ENCODE measurements around the gene NGRN. TPM values are rescaled to one million over a fixed set of nuclear protein-coding genes. Genes with fewer than 3 reads are reported as not detected.

NGRN gene
- total and polyA plus RNA-seq, 2 donors (not counting 1 experiment from before 2014, with no cell fraction given): 23.1 to 45.5 TPM

GRCh38 chr15:90232196-90232595 is 33.3 kb upstream of the NGRN start:
- ATAC-seq (ENCODE audit: low read depth) (no peak), DNase-seq (peak; percentile 71)
- H3K4me2 ChIP-seq (replicated peaks; ENCODE audit: low read depth, low read length, poor library complexity, severe bottlenecking): peak overlapping the region; percentile 90
- H4K20me1 ChIP-seq (ENCODE audit: control insufficient read depth, insufficient read depth, low read length, poor library complexity, severe bottlenecking): peaks cover 32% of the 10 kb centered on the region
- POLR2A ChIA-PET: interaction anchor here (0.7 to 4.8 kb wide), 8 partner anchors 17 to 72 kb away, joined by 3 to 56 read pairs (median 6); partner anchors contain the start of gene NGRN
- no peaks in the 10 kb centered on the region for H3K27me3 Mint-ChIP-seq
- peak overlapping the region; percentile 88 to 99 for H3K27ac ChIP-seq (ENCODE audit: low read length in 2 of 2)
- peak overlapping the region; percentile 97 for H3K4me3 Mint-ChIP-seq
- H3K27me3 ChIP-seq (replicated peaks in 1 of 4; ENCODE audit: control extremely low read depth in 1 of 4, control insufficient read depth in 3 of 4, insufficient read depth in 4 of 4, low read length in 3 of 4): no peaks in the 10 kb centered on the region
- H3K9me3 ChIP-seq (ENCODE audit: control extremely low read depth in 1 of 3, control insufficient read depth in 2 of 3, insufficient read depth in 1 of 3, low read length in 2 of 3): no peaks in the 10 kb centered on the region
- WGBS (ENCODE audit: insufficient coverage): 51% methylated on average over 13 of the region's 13 CpGs
- H3K4me1 Mint-ChIP-seq: peaks cover 52% of the 10 kb centered on the region
- H3K79me2 ChIP-seq (ENCODE audit: control insufficient read depth, insufficient read depth, low read length): peaks cover 30% of the 10 kb centered on the region
- no peaks in the 10 kb centered on the region for H3K9me3 Mint-ChIP-seq (ENCODE audit: insufficient read depth)
- H3K9ac ChIP-seq (ENCODE audit: low read length): peak overlapping the region; percentile 99
- intact Hi-C loops (cut with micrococcal nuclease): loop anchor here (5.0 kb wide), 3 partner anchors 55 to 170 kb away; partner anchors contain the start of gene IDH2
- peak overlapping the region; percentile 97 for H3K27ac Mint-ChIP-seq
- TF ChIP-seq EZH2 (IDR thresholded peaks at IDR 0.05; ENCODE audit: borderline replicate concordance, insufficient read depth, low read depth, low read length, poor library complexity, severe bottlenecking) (no peak), CTCF (IDR thresholded peaks at IDR 0.05) (no peak)
- H3K4me1 ChIP-seq (ENCODE audit: control insufficient read depth in 2 of 2, insufficient read depth in 2 of 2, low read length in 2 of 2): peaks cover 40 to 50% of the 10 kb centered on the region in 2 donors
- no peak overlapping the region for H2AFZ ChIP-seq (ENCODE audit: insufficient read depth, low read depth, low read length, poor library complexity, severe bottlenecking)
- CTCF ChIA-PET: interaction anchor here (0.6 to 4.7 kb wide), 14 partner anchors 13 to 701 kb away, joined by 3 to 102 read pairs (median 6); partner anchors contain the start of genes NGRN, SEMA4B and TTLL13
- H3K36me3 ChIP-seq (replicated peaks in 1 of 2; ENCODE audit: control extremely low read depth in 1 of 2, control insufficient read depth in 1 of 2, extremely low read depth in 1 of 2, insufficient read depth in 2 of 2, low read length in 1 of 2): peaks cover 0 to 39% of the 10 kb centered on the region in 2 experiments
- H3K4me3 ChIP-seq (ENCODE audit: control extremely low read depth in 1 of 5, extremely low read depth in 1 of 5, insufficient read depth in 1 of 5, low read depth in 2 of 5, low read length in 4 of 5): peak overlapping the region; percentile 7 to 99 (median 92)

GRCh38 chr15:90232941-90233386 is 32.5 kb upstream of the NGRN start:
- H3K4me1 ChIP-seq (ENCODE audit: control insufficient read depth in 2 of 2, insufficient read depth in 2 of 2, low read length in 2 of 2): peaks cover 40 to 50% of the 10 kb centered on the region in 2 donors
- H3K4me2 ChIP-seq (replicated peaks; ENCODE audit: low read depth, low read length, poor library complexity, severe bottlenecking): peak overlapping the region; percentile 90
- ATAC-seq (ENCODE audit: low read depth): no peak
- TF ChIP-seq CTCF (IDR thresholded peaks at IDR 0.05) (peak; percentile 26), EZH2 (IDR thresholded peaks at IDR 0.05; ENCODE audit: borderline replicate concordance, insufficient read depth, low read depth, low read length, poor library complexity, severe bottlenecking) (no peak)
- no peak for DNase-seq
- H3K36me3 ChIP-seq (replicated peaks in 1 of 2; ENCODE audit: control extremely low read depth in 1 of 2, control insufficient read depth in 1 of 2, extremely low read depth in 1 of 2, insufficient read depth in 2 of 2, low read length in 1 of 2): peaks cover 0 to 32% of the 10 kb centered on the region in 2 experiments
- ChIA-PET CTCF (interaction anchor here (0.6 to 4.7 kb wide), 20 partner anchors 14 to 701 kb away, joined by 3 to 102 read pairs (median 6); partner anchors contain the start of genes NGRN, SEMA4B and TTLL13), POLR2A (interaction anchor here (0.7 to 4.8 kb wide), 14 partner anchors 11 to 79 kb away, joined by 3 to 56 read pairs (median 5); partner anchors contain the start of genes NGRN and SEMA4B)
- H3K27me3 ChIP-seq (replicated peaks in 1 of 4; ENCODE audit: control extremely low read depth in 1 of 4, control insufficient read depth in 3 of 4, insufficient read depth in 4 of 4, low read length in 3 of 4): no peaks in the 10 kb centered on the region
- peak overlapping the region; percentile 97 for H3K27ac Mint-ChIP-seq
- peak overlapping the region; percentile 71 to 99 (median 92) for H3K4me3 ChIP-seq (ENCODE audit: control extremely low read depth in 1 of 5, extremely low read depth in 1 of 5, insufficient read depth in 1 of 5, low read depth in 2 of 5, low read length in 4 of 5)
- WGBS (ENCODE audit: insufficient coverage): 9% methylated on average over 9 of the region's 9 CpGs
- H3K27ac ChIP-seq (ENCODE audit: low read length in 2 of 2): peak overlapping the region; percentile 88 to 99
- H4K20me1 ChIP-seq (ENCODE audit: control insufficient read depth, insufficient read depth, low read length, poor library complexity, severe bottlenecking): peaks cover 24% of the 10 kb centered on the region
- H3K27me3 Mint-ChIP-seq: no peaks in the 10 kb centered on the region
- peak overlapping the region; percentile 55 for H2AFZ ChIP-seq (ENCODE audit: insufficient read depth, low read depth, low read length, poor library complexity, severe bottlenecking)
- H3K4me3 Mint-ChIP-seq: peak overlapping the region; percentile 97
- intact Hi-C loops (cut with micrococcal nuclease): loop anchor here (1.0 to 5.0 kb wide), 5 partner anchors 32 to 169 kb away; partner anchors contain the start of genes IDH2 and SEMA4B
- H3K9me3 Mint-ChIP-seq (ENCODE audit: insufficient read depth): no peaks in the 10 kb centered on the region
- no peaks in the 10 kb centered on the region for H3K9me3 ChIP-seq (ENCODE audit: control extremely low read depth in 1 of 3, control insufficient read depth in 2 of 3, insufficient read depth in 1 of 3, low read length in 2 of 3)
- H3K79me2 ChIP-seq (ENCODE audit: control insufficient read depth, insufficient read depth, low read length): peaks cover 25% of the 10 kb centered on the region
- peaks cover 52% of the 10 kb centered on the region for H3K4me1 Mint-ChIP-seq
- peak overlapping the region; percentile 99 for H3K9ac ChIP-seq (ENCODE audit: low read length)
